Mesendoderm (in vitro differentiated cells): ENCODE measurements around the gene ABCC8.

Source experiments
- DNase-seq: peaks from one replicate; pipeline ENCODE4 v3.0.0; 2013
- H2AK5ac ChIP-seq: 2 replicates; pipeline ENCODE4 v1.6.1; 2013; ENCODE audit warnings: low read length, inconsistent platforms
- H2BK120ac ChIP-seq: 2 replicates; pipeline ENCODE4 v1.6.1; 2013; ENCODE audit warnings: low read depth, mild to moderate bottlenecking, low read length, moderate library complexity, mixed read lengths
- H2BK15ac ChIP-seq: replicated peaks from 2 replicates; pipeline ENCODE4 v1.6.1; 2013; ENCODE audit warnings: low read depth, mild to moderate bottlenecking, moderate library complexity
- H2BK5ac ChIP-seq: 2 replicates; pipeline ENCODE4 v1.6.1; 2013; ENCODE audit warnings: low read length, inconsistent platforms
- H3K18ac ChIP-seq: 2 replicates; pipeline ENCODE4 v1.6.1; 2013; ENCODE audit warnings: mild to moderate bottlenecking, low read length, mixed read lengths
- H3K23ac ChIP-seq: one replicate; pipeline ENCODE4 v1.6.1; 2013; ENCODE audit warnings: low read length
- H3K27ac ChIP-seq: 2 replicates; pipeline ENCODE4 v1.5.1; 2013; ENCODE audit warnings: low read depth, mild to moderate bottlenecking, inconsistent platforms, low read length, moderate library complexity
- H3K27me3 ChIP-seq: 2 replicates; pipeline ENCODE4 v1.6.1; 2013; ENCODE audit warnings: low read length, control low read depth, mild to moderate bottlenecking, inconsistent platforms; ENCODE audit not compliant: insufficient read depth, poor library complexity
- H3K36me3 ChIP-seq: 2 replicates; pipeline ENCODE4 v1.6.1; 2013; ENCODE audit warnings: low read length, inconsistent platforms; ENCODE audit not compliant: control insufficient read depth, insufficient read depth
- H3K4ac ChIP-seq: one replicate; pipeline ENCODE4 v1.6.1; 2013; ENCODE audit warnings: low read depth, mild to moderate bottlenecking, low read length, moderate library complexity
- H3K4me1 ChIP-seq: 2 replicates; pipeline ENCODE4 v1.6.1; 2013; ENCODE audit warnings: low read depth, low read length, inconsistent platforms; ENCODE audit not compliant: control insufficient read depth
- H3K4me2 ChIP-seq: 2 replicates; pipeline ENCODE4 v1.6.1; 2013; ENCODE audit warnings: low read length
- H3K4me3 ChIP-seq: 2 replicates; pipeline ENCODE4 v1.5.1; 2013; ENCODE audit warnings: mild to moderate bottlenecking, low read length
- H3K56ac ChIP-seq: one replicate; pipeline ENCODE4 v1.6.1; 2013; ENCODE audit warnings: low read length
- H3K79me1 ChIP-seq: 2 replicates; pipeline ENCODE4 v1.6.1; 2013; ENCODE audit warnings: low read length, inconsistent platforms
- H3K79me2 ChIP-seq: 2 replicates; pipeline ENCODE4 v1.6.1; 2013; ENCODE audit warnings: mild to moderate bottlenecking, low read length; ENCODE audit not compliant: control insufficient read depth, insufficient read depth
- H3K9ac ChIP-seq: 2 replicates; pipeline ENCODE4 v1.6.1; 2013; ENCODE audit warnings: low read length, inconsistent platforms
- H4K5ac ChIP-seq: one replicate; pipeline ENCODE4 v1.6.1; 2013; ENCODE audit warnings: low read length
- H4K8ac ChIP-seq: one replicate; pipeline ENCODE4 v1.6.1; 2013; ENCODE audit warnings: low read depth, mild to moderate bottlenecking, control low read depth, low read length, moderate library complexity
- whole genome bisulfite sequencing: extraction: QIAGEN DNeasy Blood & Tissue Kit; methylation state at CpG from one replicate; pipeline ENCODE4 v1.1.7; 2013; ENCODE audit warnings: low lambda C conversion rate, missing lambda C conversion rate; ENCODE audit not compliant: insufficient coverage; ENCODE audit errors: extremely low coverage; 5-methylcytosine and 5-hydroxymethylcytosine counted together

The ABCC8 gene

DNA sequence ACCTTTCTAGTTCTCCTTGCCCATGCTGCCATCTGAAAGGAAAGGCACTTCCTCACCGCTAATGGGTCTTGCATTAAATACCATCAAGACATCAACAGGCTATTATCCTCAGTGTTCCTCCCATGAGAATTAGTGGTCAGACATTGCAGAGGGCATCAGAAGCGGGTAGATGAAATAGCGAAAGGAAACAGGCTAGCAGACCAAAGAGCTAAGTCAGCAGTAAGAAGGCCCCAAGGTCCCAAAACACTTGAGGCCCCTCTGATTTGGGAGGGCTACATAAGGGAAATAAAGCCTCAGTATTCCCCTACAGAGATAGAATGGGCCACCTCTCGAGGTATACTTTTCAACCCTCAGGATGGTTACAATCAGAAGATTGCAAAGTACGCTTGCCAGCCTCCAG is 101.1 kb downstream of the ABCC8 start:
- H2BK120ac ChIP-seq, result no peak overlapping the region
- H2BK15ac ChIP-seq, result no peak overlapping the region
- no peak overlapping the region for H4K8ac ChIP-seq
- DNase-seq, result no peak
- H3K79me2 ChIP-seq, result no peaks in the 10 kb centered on the region
- no CpG with 5 or more reads among the region's 5 CpGs for WGBS
- H3K36me3 ChIP-seq, result no peaks in the 10 kb centered on the region
- no peak overlapping the region for H3K27ac ChIP-seq
- no peak overlapping the region for H2AK5ac ChIP-seq
- H3K4me2 ChIP-seq, result no peak overlapping the region
- H3K79me1 ChIP-seq, result no peaks in the 10 kb centered on the region
- no peak overlapping the region for H3K23ac ChIP-seq
- H3K18ac ChIP-seq, result no peak overlapping the region
- no peak overlapping the region for H3K56ac ChIP-seq
- no peaks in the 10 kb centered on the region for H3K27me3 ChIP-seq
- H4K5ac ChIP-seq, result no peak overlapping the region
- H2BK5ac ChIP-seq, result no peak overlapping the region
- H3K4me3 ChIP-seq, result no peak overlapping the region
- H3K9ac ChIP-seq, result no peak overlapping the region
- no peaks in the 10 kb centered on the region for H3K4me1 ChIP-seq
- no peak overlapping the region for H3K4ac ChIP-seq

DNA sequence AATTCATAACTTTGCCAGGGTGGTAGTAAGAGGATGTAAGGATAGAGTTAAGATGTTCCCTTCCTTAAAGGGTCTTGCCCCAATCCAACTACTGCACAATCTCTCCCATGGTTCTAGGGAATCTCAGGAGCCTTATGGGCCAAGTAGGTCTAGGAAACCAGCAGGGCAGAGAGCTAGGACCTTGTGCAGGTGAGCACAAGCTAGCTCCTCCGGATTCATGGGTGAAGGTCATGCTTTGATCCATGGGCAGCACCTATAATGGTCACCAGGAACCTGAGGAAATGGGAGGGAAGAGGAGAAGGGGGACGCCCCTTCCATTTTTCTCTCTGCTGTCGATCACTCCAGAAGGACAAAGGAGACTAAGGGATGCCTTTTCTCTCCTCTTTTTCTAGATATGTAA is 105.0 kb downstream of the ABCC8 start:
- H2AK5ac ChIP-seq, result no peak overlapping the region
- no peak overlapping the region for H3K18ac ChIP-seq
- no CpG with 5 or more reads among the region's 3 CpGs for WGBS
- no peaks in the 10 kb centered on the region for H3K27me3 ChIP-seq
- peak; percentile 56 for DNase-seq
- H3K79me1 ChIP-seq, result no peaks in the 10 kb centered on the region
- no peaks in the 10 kb centered on the region for H3K36me3 ChIP-seq
- H3K23ac ChIP-seq, result no peak overlapping the region
- no peaks in the 10 kb centered on the region for H3K79me2 ChIP-seq
- no peak overlapping the region for H3K56ac ChIP-seq
- no peak overlapping the region for H3K9ac ChIP-seq
- peak overlapping the region; percentile 5 for H3K4me3 ChIP-seq
- no peak overlapping the region for H4K5ac ChIP-seq
- no peak overlapping the region for H2BK120ac ChIP-seq
- H4K8ac ChIP-seq, result no peak overlapping the region
- H3K27ac ChIP-seq, result no peak overlapping the region
- H3K4ac ChIP-seq, result no peak overlapping the region
- no peak overlapping the region for H2BK5ac ChIP-seq
- no peak overlapping the region for H3K4me2 ChIP-seq
- H3K4me1 ChIP-seq, result no peaks in the 10 kb centered on the region
- H2BK15ac ChIP-seq, result no peak overlapping the region

DNA sequence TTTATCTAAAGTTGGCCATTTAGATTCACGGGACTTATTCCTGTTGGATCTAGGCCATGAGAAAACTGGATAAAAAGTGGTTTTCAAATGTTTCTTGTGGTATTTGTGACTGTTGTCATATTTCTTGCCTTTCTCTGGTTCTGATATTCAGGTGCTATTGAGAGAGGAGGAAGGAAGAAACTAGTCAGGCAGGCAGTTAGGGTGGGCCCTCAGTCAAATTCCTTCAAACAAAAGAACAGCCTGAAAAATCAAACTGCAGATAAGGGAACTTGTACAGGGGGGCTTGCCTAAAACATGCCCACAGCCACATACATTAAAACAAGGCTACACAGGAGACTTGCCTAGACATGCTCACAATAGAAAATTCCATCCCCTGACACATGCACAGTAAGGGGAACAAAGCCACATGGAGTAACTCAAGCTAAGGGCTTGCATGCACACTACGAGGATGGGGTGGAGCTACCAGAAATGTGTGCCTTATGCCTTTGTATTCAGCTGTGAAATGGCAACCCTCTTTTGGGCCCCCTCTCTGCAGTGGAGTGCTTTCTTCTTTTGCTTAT is 106.9 kb downstream of the ABCC8 start:
- no CpG with 5 or more reads among the region's 2 CpGs for WGBS
- Histone ChIP-seq H3K36me3 (no peaks in the 10 kb centered on the region), H2AK5ac (no peak overlapping the region), H3K18ac (no peak overlapping the region), H3K4ac (no peak overlapping the region), H3K79me2 (no peaks in the 10 kb centered on the region), H3K9ac (no peak overlapping the region), H2BK15ac (no peak overlapping the region), H3K27ac (no peak overlapping the region), H3K56ac (no peak overlapping the region), H3K23ac (no peak overlapping the region), H3K4me2 (no peak overlapping the region), H3K27me3 (no peaks in the 10 kb centered on the region), H4K5ac (no peak overlapping the region), H3K4me1 (no peaks in the 10 kb centered on the region), H2BK5ac (no peak overlapping the region), H4K8ac (no peak overlapping the region), H3K79me1 (no peaks in the 10 kb centered on the region), H2BK120ac (no peak overlapping the region), H3K4me3 (no peak overlapping the region)
- DNase-seq, result no peak

DNA sequence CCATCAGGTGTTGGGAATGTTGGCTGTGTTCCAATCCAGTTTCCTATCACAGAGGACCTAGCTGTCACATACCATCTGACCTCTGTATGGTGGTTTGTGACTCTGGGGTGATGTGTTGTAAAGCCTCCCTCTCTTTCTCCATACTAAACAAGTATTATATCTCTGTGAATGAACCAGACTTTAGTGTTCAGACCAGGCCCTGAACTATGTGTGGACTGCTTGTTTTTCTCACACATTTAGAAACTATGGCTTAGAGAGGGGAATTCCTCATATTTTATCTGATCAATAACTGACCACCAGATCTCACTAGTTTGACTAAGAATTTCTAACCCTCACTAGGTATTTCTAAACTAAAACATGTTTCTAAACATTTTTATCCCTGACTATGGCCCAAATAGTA is 107.6 kb downstream of the ABCC8 start:
- no peak overlapping the region for H2BK120ac ChIP-seq
- H2AK5ac ChIP-seq, result no peak overlapping the region
- DNase-seq, result no peak
- no peak overlapping the region for H2BK15ac ChIP-seq
- H3K4me1 ChIP-seq, result no peaks in the 10 kb centered on the region
- H3K27me3 ChIP-seq, result no peaks in the 10 kb centered on the region
- no peak overlapping the region for H4K8ac ChIP-seq
- H3K18ac ChIP-seq, result no peak overlapping the region
- no peaks in the 10 kb centered on the region for H3K36me3 ChIP-seq
- H3K9ac ChIP-seq, result no peak overlapping the region
- H3K4me3 ChIP-seq, result no peak overlapping the region
- H4K5ac ChIP-seq, result no peak overlapping the region
- H3K23ac ChIP-seq, result no peak overlapping the region
- no peak overlapping the region for H3K56ac ChIP-seq
- H2BK5ac ChIP-seq, result no peak overlapping the region
- no peaks in the 10 kb centered on the region for H3K79me2 ChIP-seq
- no peak overlapping the region for H3K27ac ChIP-seq
- no peak overlapping the region for H3K4me2 ChIP-seq
- no peaks in the 10 kb centered on the region for H3K79me1 ChIP-seq
- H3K4ac ChIP-seq, result no peak overlapping the region

DNA sequence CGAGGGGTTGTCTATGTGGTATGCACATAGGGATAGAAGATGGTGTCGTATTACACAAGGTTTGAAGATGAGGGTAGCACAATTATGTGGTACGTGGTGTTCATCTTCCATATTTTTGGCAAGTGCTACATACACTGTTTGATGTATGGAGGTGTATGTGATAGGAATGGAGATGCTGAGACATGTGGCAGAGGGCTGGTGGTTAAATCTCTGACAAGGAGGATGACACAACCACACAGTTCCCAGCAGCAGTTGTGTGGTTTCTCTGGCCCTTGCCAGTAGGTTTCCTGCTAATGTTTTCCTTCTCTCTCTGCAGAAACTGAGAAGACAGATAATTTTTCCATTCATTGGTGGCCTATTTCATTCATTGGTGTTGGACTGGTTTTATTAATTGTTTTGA is 108.1 kb downstream of the ABCC8 start:
- Histone ChIP-seq H3K79me2 (no peaks in the 10 kb centered on the region), H3K4me2 (no peak overlapping the region), H2BK120ac (no peak overlapping the region), H3K56ac (no peak overlapping the region), H2BK5ac (no peak overlapping the region), H3K79me1 (no peaks in the 10 kb centered on the region), H2BK15ac (no peak overlapping the region), H4K8ac (no peak overlapping the region), H3K4me1 (no peaks in the 10 kb centered on the region), H3K9ac (no peak overlapping the region), H3K18ac (no peak overlapping the region), H3K23ac (no peak overlapping the region), H3K27me3 (no peaks in the 10 kb centered on the region), H3K4me3 (no peak overlapping the region), H3K27ac (no peak overlapping the region), H3K4ac (no peak overlapping the region), H2AK5ac (no peak overlapping the region), H4K5ac (no peak overlapping the region), H3K36me3 (no peaks in the 10 kb centered on the region)
- no peak for DNase-seq
- no CpG with 5 or more reads among the region's 3 CpGs for WGBS

DNA sequence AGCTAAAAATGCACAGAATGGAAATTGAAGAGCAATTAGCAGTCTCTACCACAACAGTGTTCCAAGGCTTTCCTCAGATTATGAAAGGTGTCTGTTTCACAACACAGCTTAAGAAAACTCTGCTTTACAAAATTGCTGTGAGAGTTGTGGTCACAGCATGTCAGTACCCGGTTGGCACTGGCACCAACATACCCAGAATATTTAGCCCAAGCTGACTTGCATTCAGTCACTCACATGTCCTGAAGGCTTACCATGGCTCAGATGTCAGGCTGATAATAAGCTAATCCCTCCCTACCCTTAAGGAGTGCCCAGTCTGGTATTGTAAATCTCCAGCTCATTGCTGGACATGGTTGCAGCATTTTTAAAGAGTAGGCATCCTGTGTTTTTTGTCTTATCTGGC is 110.2 kb downstream of the ABCC8 start:
- Histone ChIP-seq H3K79me2 (no peaks in the 10 kb centered on the region), H3K18ac (no peak overlapping the region), H3K27ac (no peak overlapping the region), H3K4me1 (no peaks in the 10 kb centered on the region), H3K36me3 (no peaks in the 10 kb centered on the region), H3K23ac (no peak overlapping the region), H3K4ac (no peak overlapping the region), H2BK15ac (no peak overlapping the region), H4K8ac (no peak overlapping the region), H2BK5ac (no peak overlapping the region), H2BK120ac (no peak overlapping the region), H3K27me3 (no peaks in the 10 kb centered on the region), H3K56ac (no peak overlapping the region), H3K4me2 (no peak overlapping the region), H4K5ac (no peak overlapping the region), H2AK5ac (no peak overlapping the region), H3K9ac (no peak overlapping the region), H3K4me3 (no peak overlapping the region), H3K79me1 (no peaks in the 10 kb centered on the region)
- DNase-seq, result no peak
- no CpG with 5 or more reads among the region's 1 CpG for WGBS
